Right renal cortex interstitium (tissue), 3 donors: ENCODE data around the gene ARHGEF5. TPM values are rescaled to one million over a fixed set of nuclear protein-coding genes. Genes with fewer than 3 reads are reported as not detected.
"Not testable (repeated sequence)": the region's sequence is repeated elsewhere in the genome, so short reads cannot be mapped to it uniquely, and the experiment has no call there.

Experiments used
- DNase-seq, 3 donors: peaks; one replicate each; pipeline ENCODE4 v3.0.0-alpha.2; 2013; ENCODE audit warnings: low read depth in 3 of 3, low spot score in 2 of 3
- polyA plus RNA-seq, 3 donors: library from polyadenylated mRNA; unstranded; fragments of 120-200 nt; gene quantifications; one replicate each; pipeline ENCODE4 v1.2.1, GENCODE V29; 2013; ENCODE audit not compliant: insufficient read length in 3 of 3

Gene ARHGEF5
- polyA plus RNA-seq, result 10 to 100 TPM; 21.3 to 22.2 (median 21.6) TPM

- not testable (repeated sequence) for DNase-seq
Measured at GRCh38 chr7:144355176-144355822, at the start of gene ARHGEF5. Gene ARHGEF5 (plus strand): TSS chr7:144355402. CDS start chr7:144362670, 7,268 bp downstream.

- DNase-seq, result not testable (repeated sequence)
Measured at GRCh38 chr7:144309702-144310101, 45.5 kb upstream of the ARHGEF5 start.

- not testable (repeated sequence) for DNase-seq
Measured at GRCh38 chr7:144311218-144311617, 44.0 kb upstream of the ARHGEF5 start.

- not testable (repeated sequence) for DNase-seq
Measured at GRCh38 chr7:144311872-144312469, 43.2 kb upstream of the ARHGEF5 start, which contains the start of gene OR2A1. Gene OR2A1 (plus strand): TSS chr7:144312419. CDS start chr7:144318125, 5,706 bp downstream.

- DNase-seq, result not testable (repeated sequence)
Measured at GRCh38 chr7:144317537-144317936, 37.7 kb upstream of the ARHGEF5 start.

GRCh38 chr7:144319547-144319946 lies 35.7 kb upstream of the ARHGEF5 start:
- DNase-seq, result not testable (repeated sequence)

- DNase-seq, result not testable (repeated sequence)
Measured at GRCh38 chr7:144321677-144322206, 33.5 kb upstream of the ARHGEF5 start.

- not testable (repeated sequence) for DNase-seq
Measured at GRCh38 chr7:144323359-144323758, 31.8 kb upstream of the ARHGEF5 start.

- DNase-seq, result not testable (repeated sequence)
Measured at GRCh38 chr7:144325868-144326267, 29.3 kb upstream of the ARHGEF5 start.

- DNase-seq, result not testable (repeated sequence)
Measured at GRCh38 chr7:144330044-144330443, 25.2 kb upstream of the ARHGEF5 start.

- not testable (repeated sequence) for DNase-seq
Measured at GRCh38 chr7:144331221-144331995, 23.8 kb upstream of the ARHGEF5 start.

- not testable (repeated sequence) for DNase-seq
Measured at GRCh38 chr7:144331996-144332288, 23.3 kb upstream of the ARHGEF5 start.

- DNase-seq, result not testable (repeated sequence)
Measured at GRCh38 chr7:144348625-144349024, 6.6 kb upstream of the ARHGEF5 start.

- not testable (repeated sequence) for DNase-seq
Measured at GRCh38 chr7:144351667-144352066, 3.5 kb upstream of the ARHGEF5 start.

- not testable (repeated sequence) for DNase-seq
Measured at GRCh38 chr7:144356185-144356584, 983 bp downstream of the ARHGEF5 start.

- DNase-seq, result not testable (repeated sequence)
Measured at GRCh38 chr7:144356860-144357259, 1.7 kb downstream of the ARHGEF5 start.

GRCh38 chr7:144362061-144362460 lies 6.9 kb downstream of the ARHGEF5 start:
- DNase-seq, result not testable (repeated sequence)

GRCh38 chr7:144365523-144365922 lies 10.3 kb downstream of the ARHGEF5 start:
- DNase-seq, result not testable (repeated sequence)

- not testable (repeated sequence) for DNase-seq
Measured at GRCh38 chr7:144367250-144367649, 12.0 kb downstream of the ARHGEF5 start.

- DNase-seq, result not testable (repeated sequence)
Measured at GRCh38 chr7:144369221-144369620, 14.0 kb downstream of the ARHGEF5 start.

GRCh38 chr7:144378651-144379050 lies 23.4 kb downstream of the ARHGEF5 start:
- no peak for DNase-seq
